HG03457 (cell line): ENCODE results near the gene DENND6A.
"Not testable (repeated sequence)": the region's sequence is repeated elsewhere in the genome, so short reads cannot be mapped to it uniquely, and the experiment has no call there.

ENCODE experiments used
- ATAC-seq: cut with Tn5 transposase; IDR thresholded peaks from one replicate; pipeline ENCODE4 v1.9.1; 2021; ENCODE audit warnings: moderate number of reproducible peaks; ENCODE audit not compliant: unreplicated experiment

DENND6A gene

DNA sequence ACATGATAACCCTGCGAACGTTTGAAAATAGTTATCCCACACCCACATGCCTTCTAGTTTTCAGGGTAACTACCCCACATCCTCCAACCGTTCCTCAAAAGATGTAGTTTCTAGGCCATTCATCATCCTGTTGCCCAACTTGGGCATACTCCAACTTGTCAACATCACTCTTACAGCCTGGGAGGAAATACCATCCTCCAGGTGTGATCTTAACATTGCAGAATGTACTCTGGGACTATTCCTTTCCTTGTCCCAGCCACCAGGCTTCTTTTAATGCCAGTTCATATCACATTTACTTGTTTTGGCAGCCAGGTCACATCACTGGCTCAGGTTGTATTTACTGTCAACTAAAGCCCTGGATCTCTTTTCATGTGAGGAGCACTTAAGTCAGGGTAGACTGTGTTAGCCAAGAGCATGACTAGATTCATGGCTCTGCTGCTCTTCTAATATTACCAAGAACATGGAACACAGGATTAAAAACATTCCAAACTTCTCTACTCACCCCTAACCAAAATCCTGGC is 4.0 kb upstream of the DENND6A start:
- ATAC-seq = no peak

- no peak for ATAC-seq
Measured at GRCh38 chr3:57694146-57694545, 1.3 kb upstream of the DENND6A start.

DNA sequence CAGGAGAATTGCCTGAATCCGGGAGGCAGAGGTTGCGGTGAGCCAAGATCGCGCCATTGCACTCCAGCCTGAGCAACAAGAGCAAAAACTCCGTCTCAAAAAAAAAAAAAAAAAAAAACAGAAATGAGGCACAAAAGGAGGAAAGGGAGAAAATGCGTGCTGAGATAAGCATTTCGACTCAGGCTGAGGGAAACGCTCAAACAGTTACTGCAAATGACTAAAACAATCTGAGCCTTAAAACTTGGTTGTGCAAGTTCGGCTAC is 813 bp downstream of the DENND6A start:
- not testable (repeated sequence) for ATAC-seq

DNA sequence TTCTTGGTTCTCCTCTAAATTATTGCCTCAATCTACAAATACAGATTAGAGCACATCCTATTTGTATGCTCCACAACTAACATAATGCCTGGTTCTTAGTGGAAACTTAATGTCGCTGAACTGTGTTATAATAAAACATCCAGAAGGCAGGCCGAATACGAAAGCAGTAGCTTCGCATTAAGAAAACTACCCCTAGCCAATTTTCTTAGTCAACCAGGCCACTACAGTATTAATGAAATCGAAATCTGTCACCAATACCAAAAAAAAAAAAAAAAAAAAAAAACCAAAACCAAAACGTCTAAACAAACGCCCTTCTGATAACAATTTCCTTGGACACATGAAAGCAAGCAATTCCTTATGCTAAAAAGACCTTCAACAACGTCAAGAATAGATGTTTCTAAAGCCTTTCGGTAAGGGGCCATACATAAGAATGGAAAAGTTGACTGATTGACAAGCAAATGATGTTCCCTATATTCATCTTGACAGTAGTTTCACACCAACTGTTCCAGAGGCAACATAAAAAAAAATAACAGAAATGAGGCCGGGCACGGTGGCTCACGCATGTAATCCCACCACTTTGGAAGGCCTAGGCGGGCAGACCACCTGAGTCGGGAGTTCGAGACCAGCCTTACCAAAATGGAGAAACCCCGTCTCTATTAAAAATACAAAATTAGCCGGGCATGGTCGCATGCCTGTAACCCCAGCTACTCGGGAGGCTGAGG is 1.3 kb downstream of the DENND6A start:
- no peak for ATAC-seq

GRCh38 chr3:57689367-57690053 is 3.4 kb downstream of the DENND6A start:
- no peak for ATAC-seq

- no peak for ATAC-seq
Measured at GRCh38 chr3:57688291-57688690, 4.6 kb downstream of the DENND6A start.

DNA sequence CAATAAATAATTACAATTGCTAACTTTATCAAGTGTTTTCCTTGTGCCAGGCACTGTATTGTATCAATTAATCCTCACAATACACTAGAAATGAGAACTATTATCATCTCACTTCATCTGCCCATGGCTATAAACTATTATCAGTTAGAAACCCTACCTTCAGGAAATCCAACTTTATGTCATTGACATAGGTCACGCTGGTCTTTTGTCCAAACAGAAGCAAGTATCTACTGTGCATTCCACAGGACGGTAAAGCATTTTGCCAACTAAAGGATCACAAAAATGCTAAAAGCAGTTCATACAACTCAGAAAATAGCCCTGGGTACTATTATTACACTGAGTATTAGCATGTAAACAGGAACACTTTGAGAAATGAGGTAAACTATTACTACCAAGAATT is 9.6 kb downstream of the DENND6A start:
- ATAC-seq = no peak

DNA sequence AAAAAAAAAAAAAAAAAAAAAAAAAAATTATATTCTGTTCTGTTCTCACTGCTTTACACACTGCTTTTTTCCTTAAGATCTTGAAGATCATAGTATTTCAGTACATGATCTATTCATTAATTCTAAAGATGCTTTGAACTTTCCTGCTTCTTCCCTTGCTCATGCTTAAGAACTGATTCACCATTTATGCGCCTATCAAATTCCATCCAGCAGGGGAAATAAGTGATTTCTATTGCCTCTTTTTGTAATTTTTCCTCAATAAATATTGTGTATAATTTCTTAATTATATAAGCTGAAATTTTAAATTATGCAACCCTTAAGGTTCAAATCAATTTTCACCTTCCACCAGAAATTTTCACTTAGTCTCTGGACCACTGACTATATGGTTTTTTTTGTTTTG is 10.6 kb downstream of the DENND6A start:
- ATAC-seq = no peak

DNA sequence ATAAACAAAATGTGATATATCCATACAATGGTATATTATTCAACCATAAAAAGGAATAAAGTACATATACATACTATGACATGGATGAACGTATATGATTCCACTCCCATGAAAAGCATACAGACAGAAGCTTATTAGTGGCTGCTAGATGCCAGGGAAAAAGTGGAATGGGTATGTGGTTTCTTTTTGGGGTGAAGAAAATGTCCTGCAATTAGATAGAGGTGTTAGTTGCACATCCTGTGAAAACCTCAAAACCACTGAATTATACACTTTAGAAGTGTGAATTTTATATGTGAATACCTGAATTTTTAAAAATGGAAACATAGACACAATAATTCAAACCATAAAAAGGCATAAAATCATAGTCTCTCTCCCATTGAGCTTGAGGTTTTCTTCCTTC is 11.2 kb downstream of the DENND6A start:
- no peak for ATAC-seq

DNA sequence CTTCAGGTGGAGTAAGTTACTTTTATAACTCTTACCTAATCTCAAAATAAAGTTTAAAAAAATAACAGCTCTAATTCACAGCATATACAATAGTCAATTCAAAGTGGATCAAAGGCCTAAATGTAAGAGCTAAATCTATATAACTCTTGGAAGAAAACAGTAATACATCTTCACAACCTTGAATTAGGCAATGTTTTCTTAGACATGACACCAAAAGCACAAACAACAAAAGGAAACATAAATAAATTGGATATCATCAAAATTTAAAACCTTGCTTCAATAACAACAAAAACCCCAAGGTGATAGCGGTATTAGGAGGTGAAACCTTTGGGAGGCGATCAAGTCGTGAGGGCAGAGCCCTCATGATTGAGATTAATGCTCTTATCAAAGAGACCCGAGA is 12.8 kb downstream of the DENND6A start:
- no peak for ATAC-seq

DNA sequence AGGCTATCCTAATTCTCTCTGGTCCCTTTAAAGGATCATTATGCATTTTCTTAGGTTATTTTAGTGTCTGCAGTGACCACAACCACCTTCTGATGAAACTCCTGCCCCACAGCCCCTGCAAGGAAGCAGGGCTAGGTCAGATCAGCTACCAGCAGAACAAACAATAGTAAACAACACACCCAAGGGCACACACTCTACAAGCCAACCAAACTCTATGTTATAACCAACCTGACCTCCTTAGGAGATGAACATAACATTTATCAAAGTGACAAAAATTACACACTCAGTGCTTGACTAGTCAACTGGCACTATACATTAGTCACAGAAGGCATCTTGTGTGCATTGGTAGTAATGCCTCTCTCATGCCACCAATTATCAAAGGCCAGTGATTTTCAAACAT is 17.3 kb downstream of the DENND6A start:
- ATAC-seq = no peak

DNA sequence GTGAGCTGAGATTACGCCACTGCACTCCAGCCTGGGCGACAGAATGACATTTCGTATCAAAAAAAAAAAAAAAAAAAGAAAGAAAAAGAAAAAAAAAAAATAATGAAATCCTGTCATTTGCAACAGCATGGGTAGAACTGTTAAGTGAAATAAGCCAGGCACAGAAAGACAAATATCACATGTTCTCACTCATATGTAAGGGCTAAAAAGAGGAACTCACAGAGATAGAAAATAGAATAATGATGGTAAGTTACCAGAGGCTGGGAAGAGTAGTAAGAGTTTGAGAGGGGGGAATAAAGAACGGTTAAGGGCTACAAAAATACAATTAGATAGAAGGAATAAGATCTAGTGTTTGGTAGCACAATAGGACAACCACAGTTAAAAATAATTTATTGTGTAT is 19.7 kb downstream of the DENND6A start:
- ATAC-seq = no peak

DNA sequence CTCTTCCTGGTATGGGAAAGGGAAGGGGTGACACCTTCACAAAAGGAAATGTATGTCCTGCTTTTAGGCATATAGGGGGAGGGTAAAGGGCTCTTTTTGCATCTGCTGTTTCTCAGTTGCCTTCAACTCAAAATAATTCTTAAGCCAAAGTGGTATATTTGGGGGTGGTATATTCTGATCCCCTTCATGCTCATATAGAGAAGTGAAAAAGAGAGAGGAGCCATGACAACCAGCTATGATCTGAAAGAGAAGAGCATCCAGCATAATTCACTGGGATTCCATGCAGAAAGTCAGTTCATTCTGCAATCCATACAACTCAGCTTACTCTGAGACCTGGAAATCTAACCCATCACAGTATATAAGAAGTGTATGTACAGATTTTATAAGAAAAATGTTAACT is 22.3 kb downstream of the DENND6A start:
- ATAC-seq = no peak

DNA sequence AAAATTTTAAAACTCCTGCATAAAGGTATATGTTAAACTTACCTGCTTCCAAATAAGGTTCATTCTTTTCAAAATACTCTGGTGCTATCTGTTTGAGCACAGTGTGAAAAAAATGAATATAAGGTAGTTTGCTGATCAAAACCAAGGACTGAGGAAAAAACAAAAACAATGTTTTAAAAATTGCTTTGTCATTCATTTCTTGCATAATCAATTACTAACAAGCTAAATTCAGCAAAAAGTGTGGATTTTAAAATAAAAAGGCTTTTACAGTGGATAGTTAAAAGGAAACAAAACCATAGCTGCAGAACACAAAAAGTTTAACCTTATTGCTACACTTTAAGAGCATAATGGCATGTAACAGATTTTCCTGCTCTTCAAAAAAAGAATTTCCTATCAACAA is 31.5 kb downstream of the DENND6A start:
- no peak for ATAC-seq

DNA sequence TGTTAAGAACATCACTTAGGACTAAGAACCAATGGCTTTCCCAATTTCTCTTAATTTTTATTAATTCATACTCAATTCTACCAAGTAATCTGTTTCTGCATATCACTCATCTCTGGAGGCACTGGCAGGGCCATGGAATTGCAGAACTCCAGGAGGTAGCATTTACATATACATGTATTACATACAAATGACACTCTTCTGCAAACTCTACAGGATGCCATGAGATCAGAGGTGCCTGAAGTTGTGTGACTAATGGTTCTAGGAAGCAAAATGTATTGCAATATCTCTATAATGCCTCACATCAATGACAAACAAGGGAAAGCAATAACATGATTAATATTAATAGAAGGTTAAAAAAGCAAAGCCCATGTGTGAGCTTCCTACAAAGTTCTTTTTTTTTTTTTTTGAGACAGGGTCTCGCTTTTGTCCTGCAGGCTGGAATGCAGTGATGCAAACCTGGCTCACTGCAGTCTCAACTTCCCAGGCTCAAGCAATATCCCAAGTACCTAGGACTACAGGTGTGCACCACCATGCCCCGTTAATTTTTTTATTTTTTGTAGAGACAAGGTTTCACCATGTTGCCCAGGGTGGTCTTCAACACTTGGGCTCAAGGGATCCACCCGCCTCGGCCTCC is 33.0 kb downstream of the DENND6A start:
- no peak for ATAC-seq

DNA sequence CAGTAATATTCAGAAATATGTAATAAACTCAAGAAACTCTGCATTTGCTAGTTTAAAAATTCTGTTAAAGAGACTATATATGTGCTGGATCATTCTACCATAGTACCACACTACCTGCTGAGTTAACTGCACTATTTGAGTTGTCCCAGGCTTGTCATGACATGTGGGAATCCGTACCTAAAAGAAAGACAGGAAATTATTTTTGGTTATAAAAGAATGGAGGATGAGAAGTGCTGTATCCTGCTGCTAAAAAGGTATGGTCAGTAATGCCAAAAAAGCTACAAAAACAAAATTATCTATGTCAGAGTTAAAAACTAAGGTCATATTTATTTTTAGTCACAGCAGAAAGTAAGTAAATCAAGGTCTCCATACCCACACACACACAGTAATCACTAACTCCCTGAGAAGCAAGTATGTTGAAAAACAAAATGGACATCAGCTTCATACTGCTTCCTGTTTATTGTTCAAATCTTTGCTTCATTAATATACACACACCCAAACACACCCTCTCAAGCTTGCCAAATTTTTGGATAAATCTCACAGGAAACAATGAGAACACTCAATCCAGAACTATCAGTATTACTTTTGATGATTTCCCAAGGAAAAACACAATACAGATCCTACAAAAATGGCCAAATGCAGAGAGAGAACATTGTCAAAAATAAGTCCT is 33.7 kb downstream of the DENND6A start:
- no peak for ATAC-seq

- no peak for ATAC-seq
Measured at GRCh38 chr3:57658536-57658935, 34.3 kb downstream of the DENND6A start.

DNA sequence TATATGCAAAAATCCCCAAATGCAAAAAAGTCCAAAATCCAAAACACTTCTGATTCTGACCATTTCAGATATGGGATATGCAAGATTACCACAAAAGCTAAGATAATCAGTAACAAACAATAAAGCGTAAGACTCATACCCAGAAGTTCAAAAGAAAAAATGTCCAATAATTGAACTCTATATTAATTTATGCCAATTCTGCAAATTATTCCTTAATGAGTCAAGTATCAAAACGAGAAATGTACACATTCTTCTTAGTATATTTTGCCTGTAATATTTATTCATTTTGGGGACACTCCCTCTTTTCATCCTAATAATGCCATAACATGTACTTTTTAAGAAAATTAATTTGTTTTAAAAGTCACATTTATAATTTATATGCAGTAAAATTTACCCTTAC is 37.1 kb downstream of the DENND6A start:
- no peak for ATAC-seq

DNA sequence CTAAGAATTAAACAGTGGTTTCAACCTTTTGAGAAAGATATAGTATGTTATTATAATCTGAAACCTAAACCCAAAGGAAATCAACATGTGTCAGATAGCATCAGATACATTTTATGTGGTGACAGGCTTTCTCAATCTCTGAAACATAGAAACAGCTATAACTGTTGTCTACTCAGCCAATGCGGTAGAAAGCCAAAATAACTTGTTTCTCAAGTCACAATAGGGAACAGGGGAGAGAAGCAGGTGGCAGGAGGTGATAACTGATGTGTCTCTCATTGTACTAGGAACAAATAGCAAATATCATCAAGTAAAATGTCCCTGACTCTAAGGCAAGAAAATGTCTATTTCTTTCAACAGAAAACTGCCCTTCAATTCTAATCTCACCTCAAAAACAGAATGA is 38.6 kb downstream of the DENND6A start:
- no peak for ATAC-seq

GRCh38 chr3:57652203-57652602 is 40.7 kb downstream of the DENND6A start:
- ATAC-seq = no peak

GRCh38 chr3:57647292-57647940 is 45.5 kb downstream of the DENND6A start:
- ATAC-seq = no peak
